Activated T-cell treated with anti-CD3 and anti-CD28 coated beads, Interleukin-2, amount 50 U/mL, for 48 hours (primary cell): ENCODE data around the gene SSBP4.
A peak's percentile ranks its signal among the peaks of the same experiment; 100 is the strongest.
"Not testable (repeated sequence)": the region's sequence is repeated elsewhere in the genome, so short reads cannot be mapped to it uniquely, and the experiment has no call there.

Experiments used
- DNase-seq, 2 experiments: peaks; one replicate each; pipeline ENCODE4 v3.0.0-alpha.2; 2020

The SSBP4 gene

GRCh38 chr19:18396471-18397241 is 22.5 kb upstream of the SSBP4 start:
- DNase-seq, result no peak

DNA sequence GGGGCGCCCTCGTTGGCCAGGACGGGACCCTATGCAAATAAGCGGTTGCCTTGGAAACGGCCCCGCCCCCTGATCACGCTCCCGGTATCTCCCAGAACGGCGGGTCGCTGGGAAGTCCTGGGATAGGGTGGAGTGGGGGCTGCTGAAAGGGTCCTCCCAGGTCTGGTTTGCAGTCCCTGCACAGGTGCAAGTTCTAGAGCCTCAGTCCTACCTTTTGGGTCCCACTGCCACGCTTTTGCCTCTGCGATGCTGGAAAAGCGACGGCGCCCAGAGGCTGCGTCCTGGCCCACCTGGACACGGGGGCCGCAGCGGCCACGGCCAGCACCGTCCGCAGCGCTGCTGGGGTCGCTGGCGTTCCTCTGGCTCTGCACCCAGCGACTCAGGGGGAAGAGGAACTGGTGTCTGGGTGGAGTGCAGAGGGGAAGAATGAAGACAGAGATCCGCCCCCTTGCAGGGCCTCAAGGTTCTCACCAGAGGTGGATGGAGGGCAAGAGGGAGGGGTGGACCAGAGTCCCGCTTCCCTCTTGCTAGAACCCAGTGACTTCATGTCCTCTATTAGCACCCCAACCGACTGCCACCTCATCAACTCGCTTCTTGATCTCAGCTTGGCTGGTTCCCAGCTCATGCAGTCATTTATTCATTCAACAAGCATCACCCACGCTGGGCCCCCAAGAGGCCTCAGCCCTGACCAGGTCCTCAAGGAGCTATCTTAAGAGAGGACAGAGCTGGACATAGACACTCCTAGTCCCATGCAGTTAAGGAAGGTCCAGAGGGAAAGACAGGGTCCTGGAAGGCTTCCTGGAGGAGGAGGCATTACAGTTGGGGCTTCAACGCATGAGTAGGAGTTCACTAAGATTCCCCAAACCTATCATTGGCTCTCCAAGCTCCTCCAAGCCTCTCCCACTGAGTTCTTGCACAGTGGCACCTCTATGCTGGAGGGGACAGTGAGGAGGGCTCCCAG is 21.7 kb upstream of the SSBP4 start, which contains the start of gene LRRC25:
TSS of gene LRRC25 (minus strand) at position 381 of the 961 bp plus-strand sequence. CDS start 659 bp downstream, outside the sequence.
- DNase-seq, result no peak

GRCh38 chr19:18399008-18399407 is 20.2 kb upstream of the SSBP4 start:
- DNase-seq, result no peak

DNA sequence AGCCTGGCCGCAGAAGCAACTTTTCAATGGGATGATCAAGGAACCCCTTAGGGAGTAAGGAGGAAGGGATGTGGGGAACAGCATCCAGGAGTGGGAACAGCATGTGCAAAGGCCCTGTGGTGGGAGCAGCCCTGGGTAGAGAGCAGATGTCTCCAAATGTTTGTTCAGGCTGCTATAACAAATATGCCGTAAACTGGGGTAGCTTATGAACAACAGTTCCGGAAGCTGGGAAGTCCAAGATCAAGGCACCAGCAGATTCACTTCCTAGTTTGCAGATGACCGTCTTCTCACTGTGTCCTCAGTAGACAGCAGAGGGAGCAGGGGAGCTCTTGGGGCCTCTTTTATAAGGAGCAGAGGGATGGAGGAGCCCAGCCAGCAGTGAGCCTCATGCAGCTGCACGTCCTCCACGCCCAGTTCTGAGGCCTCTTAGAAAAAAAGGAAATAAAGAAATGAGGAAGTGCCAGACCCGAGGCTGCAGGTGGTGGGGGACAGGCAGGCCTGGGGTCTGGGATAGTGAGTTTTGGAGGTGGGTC is 17.6 kb upstream of the SSBP4 start:
- DNase-seq, result no peak

DNA sequence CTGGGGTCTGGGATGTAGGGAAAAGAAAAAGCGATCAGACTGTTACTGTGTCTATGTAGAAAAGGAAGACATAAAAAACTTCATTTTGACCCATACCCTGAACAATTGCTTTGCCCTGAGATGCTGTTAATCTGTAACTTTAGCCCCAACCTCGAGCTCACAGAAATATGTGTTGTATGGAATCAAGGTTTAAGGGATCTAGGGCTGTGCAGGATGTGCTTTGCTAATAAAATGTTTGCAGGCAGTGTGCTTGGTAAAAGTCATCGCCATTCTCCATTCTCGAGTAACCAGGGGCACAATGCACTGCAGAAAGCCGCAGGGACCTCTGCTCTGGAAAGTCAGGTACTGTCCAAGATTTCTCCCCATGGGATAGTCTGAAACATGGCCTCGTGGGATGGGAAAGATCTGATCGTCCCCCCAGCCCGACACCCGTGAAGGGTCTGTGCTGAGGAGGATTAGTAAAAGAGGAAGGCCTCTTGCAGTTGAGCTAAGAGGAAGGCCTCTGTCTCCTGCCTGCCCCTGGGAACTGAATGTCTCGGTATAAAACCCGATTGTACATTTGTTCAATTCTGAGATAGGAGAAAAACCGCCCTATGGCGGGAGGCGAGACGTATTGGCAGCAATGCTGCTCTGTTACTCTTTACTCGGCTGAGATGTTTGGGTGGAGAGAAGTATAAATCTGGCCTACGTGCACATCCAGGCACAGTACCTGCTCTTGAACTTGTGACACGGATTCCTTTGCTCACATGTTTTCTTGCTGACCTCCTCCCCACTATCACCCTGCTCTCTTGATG is 16.5 kb upstream of the SSBP4 start:
- not testable (repeated sequence) for DNase-seq

DNA sequence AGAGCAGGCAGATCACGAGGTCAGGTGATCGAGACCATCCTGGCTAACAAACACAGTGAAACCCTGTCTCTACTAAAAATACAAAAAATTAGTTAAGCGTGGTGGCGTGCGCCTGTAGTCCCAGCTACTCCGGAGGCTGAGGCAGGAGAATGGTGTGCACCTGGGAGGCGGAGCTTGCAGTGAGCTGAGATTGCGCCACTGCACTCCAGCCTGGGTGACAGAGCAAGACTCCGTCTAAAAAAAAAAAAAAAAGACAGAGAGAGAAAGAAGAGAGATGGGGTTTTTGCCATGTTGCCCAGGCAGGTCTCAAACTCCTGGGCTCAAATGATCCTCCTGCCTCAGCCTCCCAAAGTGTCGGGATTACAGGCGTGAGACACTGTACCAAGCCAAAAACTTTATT is 13.4 kb upstream of the SSBP4 start:
- not testable (repeated sequence) for DNase-seq

GRCh38 chr19:18406749-18407148 is 12.4 kb upstream of the SSBP4 start:
- DNase-seq, result no peak

GRCh38 chr19:18408053-18408476 is 11.1 kb upstream of the SSBP4 start:
- DNase-seq, result peak; percentile 51 to 59

- no peak for DNase-seq
Measured at GRCh38 chr19:18412610-18413239, 6.5 kb upstream of the SSBP4 start.

GRCh38 chr19:18414504-18415177 is 4.6 kb upstream of the SSBP4 start:
- no peak for DNase-seq

DNA sequence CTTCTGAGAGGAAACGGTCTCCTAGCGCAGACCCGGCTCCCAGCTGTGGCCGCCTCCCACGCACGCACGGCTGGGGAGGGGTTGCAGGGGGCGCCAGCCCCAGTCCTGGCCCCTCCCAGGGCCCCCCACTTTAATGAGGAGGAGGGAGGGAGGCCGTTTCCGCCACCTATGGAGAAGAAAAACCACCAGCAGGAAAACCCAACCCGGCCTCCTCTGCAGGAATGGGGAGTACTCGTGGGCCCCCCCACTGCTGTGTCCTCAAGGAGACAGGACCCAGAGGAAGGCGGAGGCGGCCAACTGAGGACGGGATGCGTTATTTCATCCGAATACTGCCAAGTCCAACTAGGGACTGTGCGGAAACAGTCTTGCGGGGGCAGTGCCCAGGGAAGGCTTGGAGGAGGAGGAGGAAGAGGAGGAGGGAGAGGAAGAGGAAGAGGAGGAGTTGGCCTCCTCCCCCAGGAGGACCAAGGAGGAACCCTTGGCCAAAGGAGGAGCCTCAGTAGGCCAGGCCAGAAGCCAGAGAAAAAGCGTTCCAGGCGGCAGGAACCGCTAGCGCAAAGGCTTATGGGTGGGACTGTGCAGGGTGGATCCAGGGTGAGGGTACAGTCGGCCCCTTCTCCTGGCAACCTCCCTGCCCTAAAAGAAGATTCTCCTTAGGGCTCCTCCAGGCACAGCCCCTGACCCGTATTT is 3.9 kb upstream of the SSBP4 start:
- DNase-seq, result no peak

- DNase-seq, result peak; percentile 63 to 73
Measured at GRCh38 chr19:18416778-18417249, 2.4 kb upstream of the SSBP4 start.

GRCh38 chr19:18417250-18418028 is 1.8 kb upstream of the SSBP4 start:
- DNase-seq, result no peak

DNA sequence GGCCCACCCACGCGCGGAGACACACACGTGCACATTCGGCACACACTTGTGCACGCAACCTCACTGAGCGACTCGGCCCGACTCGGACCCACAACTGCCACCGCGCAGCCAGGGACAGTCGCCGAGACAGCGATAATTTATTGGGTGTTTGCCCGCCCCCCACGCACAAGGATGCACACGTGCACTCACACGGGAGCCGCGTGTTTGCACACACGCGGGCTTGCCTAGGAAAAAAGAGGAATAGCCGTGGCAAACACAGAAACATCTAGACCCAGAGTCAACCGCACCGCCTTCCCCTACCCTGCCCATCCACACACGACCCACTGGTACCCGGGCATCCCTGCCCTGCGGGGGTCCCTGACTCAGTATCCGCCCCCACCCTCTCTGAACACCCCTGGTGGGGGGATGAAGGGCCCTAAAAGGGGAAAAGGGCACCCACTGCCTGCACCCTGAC is 1.1 kb upstream of the SSBP4 start:
- DNase-seq, result peak in 1 of 2 experiments; percentile 60

DNA sequence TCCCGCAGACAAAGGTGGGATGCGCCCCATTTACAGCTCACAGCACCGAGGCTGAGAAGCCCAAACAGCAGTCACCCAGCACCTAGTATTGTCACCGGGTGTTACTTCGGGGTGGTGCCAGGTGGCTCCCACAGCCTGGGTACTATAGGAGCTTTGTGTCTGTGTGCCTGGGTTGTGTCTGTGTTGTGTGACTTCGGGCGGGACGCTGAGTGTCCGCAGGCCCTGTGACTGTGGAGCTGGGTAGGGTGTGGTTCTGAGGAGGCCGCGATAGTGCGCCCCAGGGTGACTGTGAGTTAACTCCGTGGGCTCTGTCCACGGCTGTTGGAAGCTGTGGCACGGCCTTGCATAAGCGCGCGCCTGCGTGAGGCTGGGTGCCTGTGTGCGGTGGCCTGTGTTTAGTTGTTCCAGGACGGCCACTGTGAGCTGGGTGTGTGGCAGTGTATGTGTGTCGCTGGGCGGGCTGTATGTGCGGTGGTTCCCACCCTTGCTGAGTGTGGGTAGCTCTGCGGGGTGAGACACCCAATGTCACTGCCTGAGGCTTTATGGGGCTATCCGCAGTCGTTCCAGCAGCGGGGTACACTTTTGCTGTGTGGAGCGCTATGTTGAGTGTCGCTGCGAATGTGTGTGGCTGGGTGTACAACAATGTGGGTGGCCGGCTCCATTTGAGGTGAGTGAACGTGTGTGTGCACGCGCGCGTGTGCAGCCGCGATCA is 559 bp upstream of the SSBP4 start:
- peak in 1 of 2 experiments; percentile 66 for DNase-seq

DNA sequence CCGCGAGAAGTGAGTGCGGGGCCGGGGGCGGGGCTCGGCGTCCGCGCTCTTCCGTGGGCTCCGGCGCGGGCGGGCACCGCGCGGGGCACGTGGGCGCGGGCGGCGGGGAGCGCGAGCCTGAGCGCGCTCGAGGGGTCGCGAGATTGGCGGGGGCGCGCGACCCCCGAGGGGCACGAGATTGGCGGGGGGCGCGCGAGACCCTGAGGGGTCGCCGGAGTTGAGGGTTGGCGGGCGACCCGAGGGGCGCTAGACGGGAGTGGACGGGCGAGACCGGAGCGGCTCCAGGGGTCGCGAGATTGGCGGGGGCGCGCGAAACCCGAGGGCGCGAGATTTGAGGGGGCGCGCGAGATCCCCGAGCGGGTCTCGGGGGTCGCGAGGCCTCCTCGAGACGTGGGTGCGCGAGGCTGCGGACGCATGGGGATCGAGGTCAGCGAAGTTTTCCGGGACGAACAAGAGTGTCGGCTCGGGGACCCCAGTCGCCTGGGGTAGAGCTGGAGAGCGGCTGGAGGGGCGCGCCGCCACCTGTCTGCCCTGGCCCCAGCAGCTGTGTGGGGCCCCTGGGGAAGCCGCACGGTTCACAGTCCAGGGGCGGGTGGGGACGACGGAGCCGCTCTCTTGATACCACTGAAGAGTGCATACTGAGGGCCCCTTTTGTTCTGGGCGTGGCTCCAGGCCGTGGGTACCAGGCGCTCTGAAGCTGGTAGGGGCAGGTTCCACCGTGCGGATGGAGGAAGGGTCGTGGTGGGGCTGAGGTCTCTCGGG is 682 bp downstream of the SSBP4 start:
- peak in 1 of 2 experiments; percentile 73 for DNase-seq

- DNase-seq, result no peak
Measured at GRCh38 chr19:18420930-18421329, 1.7 kb downstream of the SSBP4 start.

- DNase-seq, result no peak
Measured at GRCh38 chr19:18421371-18421959, 2.3 kb downstream of the SSBP4 start.
